ENCODE data around the gene PCYT1A. TPM values are rescaled to one million over a fixed set of nuclear protein-coding genes. Genes with fewer than 3 reads are reported as not detected.
"Not testable (repeated sequence)": the region's sequence is repeated elsewhere in the genome, so short reads cannot be mapped to it uniquely, and the experiment has no call there.

Gene PCYT1A
- polyA plus RNA-seq, 6 donors from 2014 or later = 8.2 to 18.0 (median 11.9) TPM

DNA sequence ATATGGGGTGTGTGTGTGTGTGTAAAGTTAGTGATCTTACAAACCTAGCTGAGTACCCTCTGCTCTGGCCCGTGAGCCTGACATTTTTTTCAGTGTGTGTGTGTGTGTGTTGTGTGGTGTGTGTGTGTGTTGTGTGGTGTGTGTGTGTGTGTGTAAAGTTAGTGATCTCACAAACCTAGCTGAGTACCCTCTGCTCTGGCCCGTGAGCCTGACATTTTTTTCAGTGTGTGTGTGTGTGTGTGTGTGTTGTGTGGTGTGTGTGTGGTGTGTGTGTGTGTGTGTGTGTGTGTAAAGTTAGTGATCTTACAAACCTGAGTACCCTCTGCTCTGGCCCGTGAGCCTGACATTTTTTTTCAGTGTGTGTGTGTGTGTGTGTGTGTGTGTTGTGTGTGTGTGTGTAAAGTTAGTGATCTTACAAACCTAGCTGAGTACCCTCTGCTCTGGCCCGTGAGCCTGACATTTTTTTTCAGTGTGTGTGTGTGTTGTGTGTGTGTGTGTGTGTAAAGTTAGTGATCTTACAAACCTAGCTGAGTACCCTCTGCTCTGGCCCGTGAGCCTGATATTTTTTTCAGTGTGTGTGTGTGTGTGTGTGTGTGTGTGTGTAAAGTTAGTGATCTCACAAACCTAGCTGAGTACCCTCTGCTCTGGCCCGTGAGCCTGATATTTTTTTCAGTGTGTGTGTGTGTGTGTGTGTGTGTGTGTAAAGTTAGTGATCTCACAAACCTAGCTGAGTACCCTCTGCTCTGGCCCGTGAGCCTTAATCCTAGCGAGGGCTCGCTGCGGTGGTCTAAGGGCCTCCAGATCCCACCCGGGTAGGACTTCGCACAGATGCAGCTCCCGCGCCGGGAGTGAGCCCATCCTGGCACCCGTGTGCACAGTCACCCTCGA lies 29.5 kb upstream of the PCYT1A start:
- not testable (repeated sequence) for H3K36me3 Mint-ChIP-seq; ATAC-seq (ENCODE audit: low read depth in 2 of 2); DNase-seq; H3K9me3 Mint-ChIP-seq; H3K27me3 Mint-ChIP-seq
- Mint-ChIP-seq H3K4me1 (peaks cover 0 to 16% (median 7%) of the 10 kb centered on the region in 3 donors), H3K4me3 (peak overlapping the region; percentile 94 to 98 (median 96)), H3K27ac (peak overlapping the region; percentile 92 to 99 (median 96))

DNA sequence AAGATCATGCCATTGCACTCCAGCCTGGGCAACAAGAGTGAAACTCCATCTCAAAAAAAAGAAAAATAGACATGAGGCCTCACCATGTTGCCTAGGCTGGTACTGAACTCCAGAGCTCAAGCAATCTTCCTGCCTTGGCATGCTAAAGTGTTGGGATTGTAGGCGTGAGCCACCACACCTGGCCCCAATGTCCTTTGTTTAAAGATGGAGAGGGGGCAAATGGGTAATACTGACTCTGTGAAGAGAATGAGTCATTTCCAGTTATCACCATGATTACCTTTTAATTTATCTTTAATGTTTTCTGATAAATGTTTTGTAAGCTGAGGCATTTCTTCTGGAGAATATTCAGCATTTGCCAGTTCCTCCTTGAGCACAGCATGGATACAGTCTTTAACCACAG lies 28.3 kb upstream of the PCYT1A start:
- H3K27ac Mint-ChIP-seq = peak overlapping the region in 1 of 6 donors; percentile 88
- no peaks in the 10 kb centered on the region for H3K27me3 Mint-ChIP-seq
- H3K4me1 Mint-ChIP-seq = peaks cover 0 to 16% (median 7%) of the 10 kb centered on the region in 3 donors
- no peaks in the 10 kb centered on the region for H3K36me3 Mint-ChIP-seq
- no peak for DNase-seq
- peak overlapping the region in 3 of 8 donors; percentile 3 to 79 (median 65) for H3K4me3 Mint-ChIP-seq
- no peaks in the 10 kb centered on the region for H3K9me3 Mint-ChIP-seq
- no peak for ATAC-seq (ENCODE audit: low read depth in 2 of 2)

DNA sequence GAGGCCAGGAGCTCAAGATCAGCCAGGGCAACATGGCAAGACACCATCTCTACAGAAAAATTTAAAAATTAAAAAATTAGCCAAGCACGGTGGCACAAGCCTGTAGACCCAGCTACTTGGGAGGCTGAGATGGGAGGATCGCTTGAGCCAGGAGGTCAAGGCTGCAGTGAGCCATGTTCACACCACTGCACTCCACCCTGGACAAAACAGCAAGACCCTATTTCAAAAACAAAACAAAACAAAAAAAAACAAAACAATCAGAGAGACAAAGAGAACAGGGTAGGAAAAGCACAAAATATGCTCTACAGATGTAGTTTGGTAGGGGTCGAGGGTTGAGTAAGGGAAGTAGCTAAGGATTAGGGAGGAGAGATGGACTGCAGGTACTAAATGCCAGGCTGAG lies 27.1 kb upstream of the PCYT1A start:
- Mint-ChIP-seq H3K36me3 (no peaks in the 10 kb centered on the region), H3K27me3 (no peaks in the 10 kb centered on the region), H3K27ac (peak overlapping the region in 2 of 6 donors; percentile 38 to 96), H3K4me3 (peak overlapping the region in 3 of 8 donors; percentile 42 to 72 (median 57)), H3K4me1 (peaks cover 0 to 16% (median 7%) of the 10 kb centered on the region in 3 donors), H3K9me3 (no peaks in the 10 kb centered on the region)
- ATAC-seq (ENCODE audit: low read depth in 2 of 2) (no peak), DNase-seq (no peak)

DNA sequence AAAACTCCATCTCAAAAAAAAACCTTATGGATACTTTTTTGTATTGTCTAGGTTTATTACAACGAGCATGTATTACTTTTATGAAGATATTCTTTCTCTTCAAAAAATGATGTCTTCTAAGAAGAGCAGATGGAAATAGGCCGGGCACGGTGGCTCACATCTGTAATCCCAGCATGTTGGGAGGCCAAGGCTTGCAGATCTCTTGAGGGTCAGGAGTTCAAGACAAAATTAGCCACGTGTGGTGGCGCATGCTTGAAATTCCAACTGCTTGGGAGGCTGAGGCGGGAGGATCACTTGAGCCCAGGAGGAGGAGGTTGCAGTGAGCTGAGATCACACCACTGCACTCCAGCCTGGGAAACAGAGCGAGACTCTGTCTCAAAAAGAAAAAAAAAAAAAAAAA lies 26.6 kb upstream of the PCYT1A start:
- peak overlapping the region in 2 of 8 donors; percentile 23 to 72 for H3K4me3 Mint-ChIP-seq
- not testable (repeated sequence) for H3K9me3 Mint-ChIP-seq; H3K27me3 Mint-ChIP-seq; DNase-seq; H3K36me3 Mint-ChIP-seq; ATAC-seq (ENCODE audit: low read depth in 2 of 2)
- H3K27ac Mint-ChIP-seq = peak overlapping the region in 2 of 6 donors; percentile 38 to 69
- peaks cover 0 to 11% (median 7%) of the 10 kb centered on the region in 3 donors for H3K4me1 Mint-ChIP-seq

DNA sequence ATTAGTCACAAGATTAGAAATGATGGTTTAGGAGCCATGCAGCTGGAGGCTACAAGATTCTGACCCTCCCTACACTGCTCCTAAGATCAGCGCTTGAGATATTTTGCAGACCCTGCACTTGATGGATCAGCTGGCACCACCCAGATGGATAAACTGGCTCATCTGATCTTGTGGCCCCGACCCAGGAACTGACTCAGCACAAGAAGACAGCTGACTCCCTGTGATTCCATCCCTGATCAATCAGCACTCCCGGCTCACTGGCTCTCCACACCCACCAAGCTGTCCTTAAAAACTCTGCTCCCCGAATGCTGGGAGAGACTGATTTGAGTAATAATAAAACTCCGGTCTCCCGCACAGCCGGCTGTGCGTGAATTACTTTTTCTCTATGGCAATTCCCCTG lies 15.4 kb upstream of the PCYT1A start:
- H3K36me3 Mint-ChIP-seq; DNase-seq; H3K27ac Mint-ChIP-seq; H3K9me3 Mint-ChIP-seq; H3K4me3 Mint-ChIP-seq; H3K27me3 Mint-ChIP-seq; ATAC-seq (ENCODE audit: low read depth in 2 of 2); H3K4me1 Mint-ChIP-seq: not testable (repeated sequence)

DNA sequence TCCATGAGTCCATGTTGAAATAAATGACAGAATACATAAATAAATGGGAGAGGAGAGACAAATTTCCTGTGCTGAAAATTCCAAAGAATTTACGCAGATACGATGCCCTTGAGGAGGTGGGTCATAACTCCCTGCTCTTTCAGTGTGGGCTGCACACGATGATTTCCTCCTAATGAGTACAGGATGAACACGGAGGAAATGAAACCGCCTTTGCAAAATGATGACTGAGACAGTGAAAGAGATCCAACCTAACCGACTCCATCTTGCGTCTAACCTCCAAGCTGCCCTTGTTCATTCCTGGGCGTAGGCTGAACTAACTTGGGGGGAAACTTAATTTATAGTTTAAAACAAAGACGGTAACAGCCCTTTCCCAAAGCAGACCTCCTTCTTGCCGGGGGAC lies 15.0 kb upstream of the PCYT1A start:
- ATAC-seq (ENCODE audit: low read depth in 2 of 2); DNase-seq; H3K4me3 Mint-ChIP-seq; H3K27me3 Mint-ChIP-seq; H3K27ac Mint-ChIP-seq; H3K9me3 Mint-ChIP-seq; H3K36me3 Mint-ChIP-seq; H3K4me1 Mint-ChIP-seq: not testable (repeated sequence)

DNA sequence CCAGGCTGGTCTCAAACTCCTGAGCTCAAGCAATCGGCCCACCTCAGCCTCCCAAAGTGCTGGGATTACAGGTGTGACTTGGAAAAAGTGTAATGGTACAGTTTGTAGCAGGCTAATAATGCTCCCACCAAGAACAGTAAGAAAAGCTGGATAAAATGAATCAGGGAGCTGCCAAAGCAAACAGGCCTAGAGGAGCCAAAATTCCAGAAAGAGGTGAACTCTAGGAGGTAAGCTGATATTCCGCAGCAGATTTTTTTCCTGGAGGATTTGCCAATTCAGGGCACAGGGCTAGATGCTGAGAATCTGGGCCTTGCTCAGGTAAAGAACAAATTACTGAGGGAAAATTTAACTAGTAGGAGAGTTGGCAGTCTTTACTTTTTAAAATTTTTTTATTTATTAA lies 11.0 kb upstream of the PCYT1A start:
- ATAC-seq (ENCODE audit: low read depth in 2 of 2) (no peak), DNase-seq (no peak)
- Mint-ChIP-seq H3K9me3 (no peaks in the 10 kb centered on the region), H3K27ac (no peak overlapping the region), H3K27me3 (no peaks in the 10 kb centered on the region), H3K4me1 (peaks cover 0 to 13% (median 5%) of the 10 kb centered on the region in 3 donors), H3K36me3 (no peaks in the 10 kb centered on the region), H3K4me3 (no peak overlapping the region)

DNA sequence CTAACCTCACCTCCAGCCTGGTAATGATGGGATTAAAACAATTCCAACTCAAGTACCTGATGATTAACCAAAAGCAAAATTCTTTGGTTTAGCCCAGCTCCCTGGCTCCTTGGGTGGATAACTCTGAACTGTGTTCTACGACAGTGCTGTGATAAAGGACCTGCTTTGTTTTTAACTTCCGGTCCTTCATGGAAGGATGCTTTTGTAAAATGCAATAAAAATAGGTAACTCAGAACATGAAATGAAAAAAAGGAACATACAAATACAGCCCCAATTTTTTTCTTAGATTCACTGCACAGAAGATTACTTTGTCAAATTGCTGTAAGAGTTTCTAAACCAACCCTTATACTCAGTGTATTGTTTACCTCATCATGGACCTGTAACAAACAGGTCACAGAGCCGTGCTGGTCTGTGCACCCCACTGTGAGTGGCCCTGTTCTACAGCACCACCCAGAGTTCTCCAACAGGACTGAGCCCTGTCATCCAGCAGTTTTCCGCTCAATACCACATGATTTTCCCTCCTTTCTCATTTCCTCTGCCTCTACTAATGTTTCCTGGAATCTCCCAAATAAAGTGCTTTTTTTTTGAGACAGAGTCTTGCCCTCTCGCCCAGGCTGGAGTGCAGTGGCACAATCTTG lies 4.9 kb upstream of the PCYT1A start:
- H3K4me3 Mint-ChIP-seq = peak overlapping the region in 7 of 8 donors; percentile 9 to 74 (median 59)
- no peaks in the 10 kb centered on the region for H3K27me3 Mint-ChIP-seq
- H3K9me3 Mint-ChIP-seq = no peaks in the 10 kb centered on the region
- DNase-seq (peak; percentile 18), ATAC-seq (ENCODE audit: low read depth in 2 of 2) (peak; percentile 42 to 49)
- peaks cover 4 to 33% (median 16%) of the 10 kb centered on the region in 3 donors for H3K4me1 Mint-ChIP-seq
- peaks cover 0 to 5% of the 10 kb centered on the region in 2 donors for H3K36me3 Mint-ChIP-seq
- H3K27ac Mint-ChIP-seq = peak overlapping the region in 5 of 6 donors; percentile 23 to 92 (median 63)

DNA sequence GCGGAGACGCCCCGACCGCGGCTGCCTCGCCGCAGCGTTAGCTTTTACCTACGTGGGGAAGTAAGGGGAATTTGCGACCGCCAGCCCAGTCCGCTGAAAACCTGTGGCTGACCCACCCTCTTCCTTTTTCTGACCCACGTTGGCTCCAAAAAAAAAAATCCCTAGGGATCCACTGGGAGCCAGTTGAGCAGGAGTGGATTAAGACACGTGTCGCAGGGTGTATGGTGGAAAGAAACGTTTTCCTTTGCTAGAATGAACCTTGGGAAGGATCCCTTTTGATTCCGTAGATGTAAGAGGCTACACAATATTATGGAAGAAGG lies 575 bp upstream of the PCYT1A start:
- no peaks in the 10 kb centered on the region for H3K9me3 Mint-ChIP-seq
- ATAC-seq (ENCODE audit: low read depth in 2 of 2) (peak in 1 of 2 donors; percentile 48), DNase-seq (no peak)
- H3K4me1 Mint-ChIP-seq = peaks cover 25 to 49% (median 37%) of the 10 kb centered on the region in 3 donors
- H3K36me3 Mint-ChIP-seq = peaks cover 0 to 6% of the 10 kb centered on the region in 2 donors
- H3K4me3 Mint-ChIP-seq = peak overlapping the region; percentile 95 to 100 (median 99)
- H3K27me3 Mint-ChIP-seq = no peaks in the 10 kb centered on the region
- peak overlapping the region in 5 of 6 donors; percentile 33 to 98 (median 58) for H3K27ac Mint-ChIP-seq

DNA sequence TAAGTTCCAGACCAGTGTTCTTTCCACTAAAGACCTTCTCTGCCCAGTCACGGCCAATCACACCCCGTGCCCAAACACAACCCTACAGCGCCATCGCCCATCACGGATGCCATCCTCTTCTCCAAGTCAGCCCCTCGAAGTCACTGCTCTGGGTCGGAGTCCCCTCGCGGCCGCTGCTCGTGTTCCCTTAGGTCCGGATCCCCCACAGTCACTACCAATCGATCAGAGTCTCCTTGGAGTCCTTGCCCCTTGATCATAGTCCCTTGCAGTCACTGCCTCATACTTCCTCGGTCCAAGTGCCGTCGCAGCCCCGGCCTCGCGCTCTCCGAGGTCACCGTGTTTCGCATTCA lies 461 bp downstream of the PCYT1A start:
- DNase-seq (no peak), ATAC-seq (ENCODE audit: low read depth in 2 of 2) (peak; percentile 27 to 38)
- Mint-ChIP-seq H3K27ac (peak overlapping the region; percentile 96 to 99 (median 98)), H3K9me3 (no peaks in the 10 kb centered on the region), H3K36me3 (peaks cover 0 to 6% of the 10 kb centered on the region in 2 donors), H3K4me3 (peak overlapping the region; percentile 95 to 100 (median 99)), H3K27me3 (no peaks in the 10 kb centered on the region), H3K4me1 (peaks cover 25 to 43% (median 37%) of the 10 kb centered on the region in 3 donors)

DNA sequence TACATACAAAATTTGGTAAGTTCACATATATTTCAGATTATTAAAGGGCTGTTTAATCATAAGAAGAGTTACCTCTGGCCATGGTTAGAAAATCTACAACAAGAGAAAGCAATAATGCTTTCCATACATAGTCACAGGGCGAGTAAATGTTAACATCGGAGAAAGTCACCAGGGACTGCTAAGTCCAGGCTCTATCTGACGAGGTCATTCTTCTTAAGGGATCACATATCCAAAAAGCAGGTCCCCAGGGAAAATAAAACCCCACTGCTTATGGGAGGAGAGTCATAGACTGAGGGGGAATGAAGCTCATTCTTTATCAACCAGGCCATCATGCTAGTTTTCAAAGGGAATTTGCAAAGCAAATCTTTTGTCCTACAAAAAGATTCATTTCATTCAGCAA lies 3.1 kb downstream of the PCYT1A start:
- DNase-seq = no peak
- Mint-ChIP-seq H3K36me3 (peaks cover 0 to 6% of the 10 kb centered on the region in 2 donors), H3K4me3 (peak overlapping the region in 1 of 8 donors; percentile 54), H3K9me3 (no peaks in the 10 kb centered on the region), H3K4me1 (peaks cover 26 to 48% (median 42%) of the 10 kb centered on the region in 3 donors), H3K27ac (peak overlapping the region in 4 of 6 donors; percentile 13 to 42 (median 28)), H3K27me3 (no peaks in the 10 kb centered on the region)
- ATAC-seq (ENCODE audit: low read depth in 2 of 2) = no peak

DNA sequence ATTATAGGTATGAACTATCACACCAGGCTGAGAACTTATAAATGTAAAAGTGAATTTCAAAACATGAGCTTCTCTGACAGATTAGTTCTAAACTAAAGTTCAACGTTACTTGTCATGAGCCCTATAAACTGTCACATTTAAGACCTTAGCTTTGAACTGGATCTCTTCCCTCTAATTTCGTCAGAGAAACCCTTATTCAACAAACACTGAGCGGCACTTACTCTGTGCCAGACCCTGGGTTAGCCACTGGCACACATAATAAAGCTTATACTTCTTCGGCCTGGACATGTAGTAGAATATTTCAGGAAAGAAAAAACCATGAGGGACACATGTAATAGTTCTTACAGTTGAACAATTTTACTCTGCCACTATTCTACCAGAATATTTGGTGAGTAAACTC lies 5.6 kb downstream of the PCYT1A start:
- Mint-ChIP-seq H3K36me3 (no peaks in the 10 kb centered on the region), H3K4me1 (peaks cover 21 to 44% (median 22%) of the 10 kb centered on the region in 3 donors), H3K27me3 (no peaks in the 10 kb centered on the region), H3K4me3 (no peak overlapping the region), H3K9me3 (no peaks in the 10 kb centered on the region), H3K27ac (no peak overlapping the region)
- no peak for ATAC-seq (ENCODE audit: low read depth in 2 of 2)
- no peak for DNase-seq

DNA sequence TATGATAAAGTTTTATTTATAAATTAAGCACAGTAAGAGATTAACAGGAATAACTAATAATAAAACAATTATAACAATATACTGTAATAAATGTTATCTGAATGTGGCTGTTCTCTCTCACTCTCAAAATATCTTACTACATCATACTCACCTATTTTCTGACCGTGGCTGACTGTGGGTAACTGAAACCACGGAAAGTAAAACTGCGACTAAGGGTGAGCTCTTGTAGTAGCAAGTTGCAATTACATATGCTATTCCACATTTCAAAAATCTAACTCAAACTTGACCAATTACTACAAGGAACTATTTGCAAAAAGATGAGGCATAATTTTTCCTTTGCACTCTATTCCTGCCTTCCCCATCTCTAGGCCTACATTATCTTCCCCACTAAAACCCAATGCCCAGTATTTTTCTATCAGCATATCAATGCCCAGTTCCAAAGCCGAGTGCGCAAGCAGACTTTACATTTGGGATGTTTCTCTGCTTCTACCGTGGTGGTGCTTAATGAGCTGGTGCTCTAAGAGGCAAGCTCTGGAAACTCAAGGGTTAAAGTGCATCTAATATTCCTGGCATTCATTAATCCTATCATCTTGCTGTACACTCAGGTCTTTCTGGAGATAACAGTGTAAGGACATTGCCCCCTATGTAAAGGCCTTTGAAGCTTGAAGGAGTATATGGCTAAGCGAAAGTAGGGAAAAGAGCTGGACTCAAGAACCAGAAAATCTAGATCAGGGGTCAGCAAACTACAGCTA lies 6.7 kb downstream of the PCYT1A start:
- Mint-ChIP-seq H3K27ac (peak overlapping the region in 3 of 6 donors; percentile 24 to 36 (median 25)), H3K4me1 (peaks cover 11 to 33% (median 16%) of the 10 kb centered on the region in 3 donors), H3K9me3 (no peaks in the 10 kb centered on the region), H3K27me3 (no peaks in the 10 kb centered on the region), H3K4me3 (no peak overlapping the region), H3K36me3 (no peaks in the 10 kb centered on the region)
- ATAC-seq (ENCODE audit: low read depth in 2 of 2) = no peak
- no peak for DNase-seq
